SK-N-SH treated with all-trans-retinoic acid at 6 μM for 48 hours (cell line): ENCODE data around the gene XDH.

Experiments used
- ATAC-seq: fragments of 200-7000 bp; cut with Tn5 transposase; 3 replicates; pipeline ENCODE4 v1.9.1; 2020; ENCODE audit warnings: mild to moderate bottlenecking, moderate library complexity
- ARNTL ChIP-seq: fragments of 450-650 bp; formaldehyde crosslinking; IDR thresholded peaks from 2 replicates; pipeline ENCODE4 v1.5.0; 2020; ENCODE audit warnings: low read depth, mild to moderate bottlenecking, moderate library complexity, borderline replicate concordance
- CREB5 ChIP-seq: fragments of 250-450 bp; sonication (Bioruptor Pico); IDR thresholded peaks from 2 replicates; pipeline ENCODE4 v1.5.1; 2020; ENCODE audit warnings: low read depth, mild to moderate bottlenecking, moderate library complexity
- CSDC2 ChIP-seq: fragments of 250-450 bp; sonication (Bioruptor Pico); IDR thresholded peaks from 2 replicates; pipeline ENCODE4 v1.5.0; 2020; ENCODE audit warnings: mild to moderate bottlenecking, moderate library complexity
- ESRRG ChIP-seq: fragments of 250-450 bp; sonication (Bioruptor Pico); IDR thresholded peaks from 2 replicates; pipeline ENCODE4 v1.6.1; 2021; ENCODE audit warnings: mild to moderate bottlenecking
- ISL1 ChIP-seq: fragments of 250-450 bp; sonication (Bioruptor Pico); IDR thresholded peaks from 2 replicates; pipeline ENCODE4 v2.1.2; 2022; ENCODE audit warnings: mild to moderate bottlenecking, moderate library complexity
- OSR1 ChIP-seq: fragments of 250-450 bp; sonication (Bioruptor Pico); IDR thresholded peaks from 2 replicates; pipeline ENCODE4 v1.8.0; 2022; ENCODE audit warnings: moderate library complexity, mild to moderate bottlenecking, inconsistent platforms
- PATZ1 ChIP-seq: fragments of 250-450 bp; sonication (Bioruptor Pico); IDR thresholded peaks from 2 replicates; pipeline ENCODE4 v1.8.0; 2020; ENCODE audit warnings: mild to moderate bottlenecking, moderate library complexity, borderline replicate concordance
- PPARA ChIP-seq: fragments of 250-450 bp; sonication (Bioruptor Pico); IDR thresholded peaks from 2 replicates; pipeline ENCODE4 v1.5.0; 2020; ENCODE audit warnings: mild to moderate bottlenecking, borderline replicate concordance
- SNAI2 ChIP-seq: fragments of 250-450 bp; sonication (Bioruptor Pico); IDR thresholded peaks from 2 replicates; pipeline ENCODE4 v1.5.0; 2020; ENCODE audit warnings: mild to moderate bottlenecking, moderate library complexity
- TCF4 ChIP-seq: fragments of 250-450 bp; sonication (Bioruptor Pico); IDR thresholded peaks from 2 replicates; pipeline ENCODE4 v1.8.0; 2021; ENCODE audit warnings: mild to moderate bottlenecking, moderate library complexity, borderline replicate concordance
- TOX ChIP-seq: fragments of 250-450 bp; sonication (Bioruptor Pico); IDR thresholded peaks from 2 replicates; pipeline ENCODE4 v1.8.0; 2021; ENCODE audit warnings: mild to moderate bottlenecking, moderate library complexity, borderline replicate concordance
- ZC3H10 ChIP-seq: fragments of 250-450 bp; sonication (Bioruptor Pico); IDR thresholded peaks from 2 replicates; pipeline ENCODE4 v1.5.1; 2021; ENCODE audit warnings: mild to moderate bottlenecking, moderate library complexity
- ZFP3 ChIP-seq: fragments of 250-450 bp; sonication (Bioruptor Pico); IDR thresholded peaks from 2 replicates; pipeline ENCODE4 v1.5.0; 2020; ENCODE audit warnings: mild to moderate bottlenecking, moderate library complexity
- ZFP30 ChIP-seq: fragments of 450-650 bp; formaldehyde crosslinking; IDR thresholded peaks from 2 replicates; pipeline ENCODE4 v1.5.0; 2022; ENCODE audit warnings: mild to moderate bottlenecking, moderate library complexity
- ZNF565 ChIP-seq: fragments of 450-650 bp; formaldehyde crosslinking; conservative IDR thresholded peaks from 2 replicates; pipeline ENCODE4 v1.5.0; 2020; ENCODE audit warnings: low read depth, mild to moderate bottlenecking, moderate library complexity
- ZNF70 ChIP-seq: fragments of 450-650 bp; formaldehyde crosslinking; IDR thresholded peaks from 2 replicates; pipeline ENCODE4 v1.5.0; 2020; ENCODE audit warnings: mild to moderate bottlenecking, moderate library complexity
- ZNF8 ChIP-seq: fragments of 450-650 bp; formaldehyde crosslinking; IDR thresholded peaks from 2 replicates; pipeline ENCODE4 v1.5.0; 2020; ENCODE audit warnings: mild to moderate bottlenecking, moderate library complexity
- TF ChIP-seq, protein P1 (sequence below): fragments of 250-450 bp; sonication (Bioruptor Pico); IDR thresholded peaks from 2 replicates; pipeline ENCODE4 v1.8.0; 2021; ENCODE audit warnings: low read depth, mild to moderate bottlenecking, moderate library complexity, borderline replicate concordance
- TF ChIP-seq, protein P2 (sequence below): fragments of 250-450 bp; sonication (Bioruptor Pico); IDR thresholded peaks from 2 replicates; pipeline ENCODE4 v1.5.1; 2021; ENCODE audit warnings: mild to moderate bottlenecking, moderate library complexity

The XDH gene

GRCh38 chr2:31429759-31430438 lies 15.4 kb upstream of the XDH start:
- ATAC-seq = no peak
- TF ChIP-seq PPARA (CRISPR knock-in tag) (no peak), ZFP30 (CRISPR knock-in tag) (no peak), ZNF8 (CRISPR knock-in tag) (no peak), CSDC2 (CRISPR knock-in tag) (no peak), OSR1 (CRISPR knock-in tag) (no peak), ISL1 (CRISPR knock-in tag) (no peak)

GRCh38 chr2:31429040-31429439 lies 14.5 kb upstream of the XDH start:
- TF ChIP-seq SNAI2 (CRISPR knock-in tag) = no peak
- no peak for TF ChIP-seq PPARA (CRISPR knock-in tag)
- TF ChIP-seq ARNTL (CRISPR knock-in tag) = no peak
- no peak for TF ChIP-seq PATZ1 (CRISPR knock-in tag)
- TF ChIP-seq ESRRG = no peak
- no peak for TF ChIP-seq OSR1 (CRISPR knock-in tag)
- no peak for TF ChIP-seq CREB5 (CRISPR knock-in tag)
- TF ChIP-seq, protein P1, sequence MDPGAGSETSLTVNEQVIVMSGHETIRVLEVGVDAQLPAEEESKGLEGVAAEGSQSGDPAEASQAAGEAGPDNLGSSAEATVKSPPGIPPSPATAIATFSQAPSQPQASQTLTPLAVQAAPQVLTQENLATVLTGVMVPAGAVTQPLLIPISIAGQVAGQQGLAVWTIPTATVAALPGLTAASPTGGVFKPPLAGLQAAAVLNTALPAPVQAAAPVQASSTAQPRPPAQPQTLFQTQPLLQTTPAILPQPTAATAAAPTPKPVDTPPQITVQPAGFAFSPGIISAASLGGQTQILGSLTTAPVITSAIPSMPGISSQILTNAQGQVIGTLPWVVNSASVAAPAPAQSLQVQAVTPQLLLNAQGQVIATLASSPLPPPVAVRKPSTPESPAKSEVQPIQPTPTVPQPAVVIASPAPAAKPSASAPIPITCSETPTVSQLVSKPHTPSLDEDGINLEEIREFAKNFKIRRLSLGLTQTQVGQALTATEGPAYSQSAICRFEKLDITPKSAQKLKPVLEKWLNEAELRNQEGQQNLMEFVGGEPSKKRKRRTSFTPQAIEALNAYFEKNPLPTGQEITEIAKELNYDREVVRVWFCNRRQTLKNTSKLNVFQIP (CRISPR knock-in tag) = no peak
- no peak for TF ChIP-seq TCF4 (CRISPR knock-in tag)
- TF ChIP-seq ZFP3 = no peak
- no peak for TF ChIP-seq TOX (CRISPR knock-in tag)
- TF ChIP-seq, protein P2, sequence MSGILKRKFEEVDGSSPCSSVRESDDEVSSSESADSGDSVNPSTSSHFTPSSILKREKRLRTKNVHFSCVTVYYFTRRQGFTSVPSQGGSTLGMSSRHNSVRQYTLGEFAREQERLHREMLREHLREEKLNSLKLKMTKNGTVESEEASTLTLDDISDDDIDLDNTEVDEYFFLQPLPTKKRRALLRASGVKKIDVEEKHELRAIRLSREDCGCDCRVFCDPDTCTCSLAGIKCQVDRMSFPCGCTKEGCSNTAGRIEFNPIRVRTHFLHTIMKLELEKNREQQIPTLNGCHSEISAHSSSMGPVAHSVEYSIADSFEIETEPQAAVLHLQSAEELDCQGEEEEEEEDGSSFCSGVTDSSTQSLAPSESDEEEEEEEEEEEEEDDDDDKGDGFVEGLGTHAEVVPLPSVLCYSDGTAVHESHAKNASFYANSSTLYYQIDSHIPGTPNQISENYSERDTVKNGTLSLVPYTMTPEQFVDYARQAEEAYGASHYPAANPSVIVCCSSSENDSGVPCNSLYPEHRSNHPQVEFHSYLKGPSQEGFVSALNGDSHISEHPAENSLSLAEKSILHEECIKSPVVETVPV (CRISPR knock-in tag) = no peak
- TF ChIP-seq ZNF70 (CRISPR knock-in tag) = no peak
- TF ChIP-seq ZC3H10 = no peak
- no peak for TF ChIP-seq CSDC2 (CRISPR knock-in tag)
- no peak for TF ChIP-seq ZNF8 (CRISPR knock-in tag)
- no peak for ATAC-seq

DNA sequence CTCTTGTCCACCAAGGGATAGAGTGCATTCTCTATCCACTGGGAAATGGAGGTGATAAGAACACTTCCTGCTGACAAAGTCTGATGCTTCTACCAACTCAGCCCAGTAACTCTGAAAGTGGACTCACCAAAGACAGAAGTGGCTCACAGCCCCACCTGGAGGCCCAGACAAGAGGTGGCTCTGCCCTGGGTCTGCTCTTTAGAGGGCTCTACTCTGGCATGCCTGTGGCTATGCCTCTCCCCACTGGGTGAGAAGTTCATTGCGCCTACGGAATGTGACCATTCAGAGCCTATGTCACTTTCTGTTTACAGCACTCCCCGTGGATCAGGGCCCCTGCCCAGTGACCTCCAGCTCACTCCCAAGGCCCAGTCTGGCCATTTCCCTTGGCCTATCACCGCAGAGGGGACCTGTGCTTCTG lies 13.5 kb upstream of the XDH start:
- TF ChIP-seq ZNF565 (CRISPR knock-in tag) (no peak), PATZ1 (CRISPR knock-in tag) (no peak), CSDC2 (CRISPR knock-in tag) (no peak)
- TF ChIP-seq, protein P2 (CRISPR knock-in tag) = no peak
- ATAC-seq = peak; percentile 69
